Measurements from ENCODE around the gene TRPC3.

The TRPC3 gene

DNA sequence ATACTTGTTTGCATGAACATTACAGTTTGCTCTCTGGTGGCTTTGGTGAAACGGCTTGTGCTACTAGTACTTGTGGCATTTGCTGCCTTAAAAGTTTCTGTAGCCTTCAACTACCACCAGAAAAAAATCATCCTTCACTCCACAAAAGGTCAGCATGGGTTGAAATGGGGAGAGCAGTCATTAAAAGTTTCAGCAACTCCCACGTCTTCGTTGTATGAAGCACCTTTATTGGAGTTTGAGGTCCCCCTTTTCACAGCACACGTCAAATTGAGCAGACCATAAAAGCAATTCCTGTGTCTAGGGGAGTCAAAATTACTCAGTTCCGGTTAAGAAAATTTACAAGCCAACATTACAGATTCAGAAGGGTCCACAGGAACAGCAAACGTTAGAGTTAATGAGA, 105.2 kb downstream of the TRPC3 start:
- DNase-seq (ENCODE audit: low read depth), result no peak
- no peak overlapping the region for H3K4me3 ChIP-seq (ENCODE audit: control insufficient read depth, low read depth, low read length)
- TF ChIP-seq CTCF (conservative IDR thresholded peaks at IDR 0.05; ENCODE audit: control insufficient read depth, insufficient read depth, low read depth, low read length), result no peak

DNA sequence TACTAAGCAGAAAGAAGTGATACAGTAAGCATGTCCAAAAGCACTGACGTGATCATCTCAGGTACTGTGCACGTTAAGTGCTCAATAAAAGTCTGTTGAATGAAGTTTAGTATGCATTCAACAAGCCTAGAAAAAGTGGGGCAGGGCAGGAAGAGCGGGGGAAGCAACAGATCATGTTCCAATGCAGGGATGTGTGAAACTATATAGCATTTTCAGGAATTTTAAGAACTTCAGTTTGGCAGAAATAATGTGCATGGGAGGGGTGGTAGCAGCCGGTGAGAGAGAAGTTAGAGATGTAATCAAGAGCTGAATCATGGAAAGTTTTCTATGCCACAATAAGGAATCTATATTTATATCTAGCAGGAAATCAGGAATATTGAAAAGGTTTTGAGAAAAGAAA, 109.0 kb downstream of the TRPC3 start:
- H3K4me3 ChIP-seq (ENCODE audit: control insufficient read depth, low read depth, low read length), result no peak overlapping the region
- TF ChIP-seq CTCF (conservative IDR thresholded peaks at IDR 0.05; ENCODE audit: control insufficient read depth, insufficient read depth, low read depth, low read length), result no peak
- no peak for DNase-seq (ENCODE audit: low read depth)

DNA sequence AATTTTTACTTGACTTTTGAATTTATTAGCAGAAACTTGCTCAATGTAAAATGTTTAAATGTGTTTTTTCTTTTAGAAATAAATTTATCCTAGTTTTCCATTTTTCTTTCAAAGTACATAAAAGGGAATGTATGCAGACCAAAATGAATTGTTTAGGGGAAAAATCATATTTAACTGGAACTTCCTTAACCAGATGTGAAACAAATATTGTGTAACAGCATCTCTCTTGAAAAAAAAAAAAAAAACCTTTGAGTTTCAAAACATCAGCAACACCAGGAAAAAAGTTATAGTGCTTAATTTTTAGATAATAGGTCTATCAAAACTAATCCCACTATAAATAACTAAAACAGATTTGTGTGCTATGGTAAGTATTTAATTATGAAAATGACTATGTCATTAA, 113.7 kb downstream of the TRPC3 start:
- no peak for TF ChIP-seq CTCF (conservative IDR thresholded peaks at IDR 0.05; ENCODE audit: control insufficient read depth, insufficient read depth, low read depth, low read length)
- DNase-seq (ENCODE audit: low read depth), result no peak
- no peak overlapping the region for H3K4me3 ChIP-seq (ENCODE audit: control insufficient read depth, low read depth, low read length)

GRCh38 chr4:121829511-121829910, 122.3 kb downstream of the TRPC3 start:
- no peak for DNase-seq (ENCODE audit: low read depth)
- H3K4me3 ChIP-seq (ENCODE audit: control insufficient read depth, low read depth, low read length), result no peak overlapping the region
- no peak for TF ChIP-seq CTCF (conservative IDR thresholded peaks at IDR 0.05; ENCODE audit: control insufficient read depth, insufficient read depth, low read depth, low read length)
